ENCODE measurements around the gene C1QTNF1. TPM values are rescaled to one million over a fixed set of nuclear protein-coding genes. Genes with fewer than 3 reads are reported as not detected.

The C1QTNF1 gene
- total RNA-seq, 2 donors from 2014 or later = 377 to 765 TPM

- ATAC-seq (peak; percentile 41 to 48), DNase-seq (peak; percentile 52)
- intact Hi-C loops (cut with DNase I) = loop anchor here in 1 of 2 donors (5.0 kb wide), 1 partner anchor 35 kb away; no protein-coding TSS in a partner anchor
Measured at GRCh38 chr17:79082311-79083190, 58.6 kb downstream of the C1QTNF1 start.

- ATAC-seq (no peak), DNase-seq (no peak)
- intact Hi-C loops (cut with DNase I) = loop anchor here in 1 of 2 donors (5.0 kb wide), 1 partner anchor 36 kb away; no protein-coding TSS in a partner anchor
Measured at GRCh38 chr17:79083191-79083971, 59.4 kb downstream of the C1QTNF1 start.

GRCh38 chr17:79084291-79085153, 60.6 kb downstream of the C1QTNF1 start:
- intact Hi-C loops (cut with DNase I) = loop anchor here (5.0 kb wide), 3 partner anchors 37 to 623 kb away; no protein-coding TSS in a partner anchor
- DNase-seq = no peak
- no peak for ATAC-seq

- no peak for ATAC-seq
- DNase-seq = no peak
- intact Hi-C loops (cut with DNase I) = loop anchor here (5.0 kb wide), 2 partner anchors 307 to 622 kb away; no protein-coding TSS in a partner anchor
Measured at GRCh38 chr17:79085154-79085920, 61.4 kb downstream of the C1QTNF1 start.

DNA sequence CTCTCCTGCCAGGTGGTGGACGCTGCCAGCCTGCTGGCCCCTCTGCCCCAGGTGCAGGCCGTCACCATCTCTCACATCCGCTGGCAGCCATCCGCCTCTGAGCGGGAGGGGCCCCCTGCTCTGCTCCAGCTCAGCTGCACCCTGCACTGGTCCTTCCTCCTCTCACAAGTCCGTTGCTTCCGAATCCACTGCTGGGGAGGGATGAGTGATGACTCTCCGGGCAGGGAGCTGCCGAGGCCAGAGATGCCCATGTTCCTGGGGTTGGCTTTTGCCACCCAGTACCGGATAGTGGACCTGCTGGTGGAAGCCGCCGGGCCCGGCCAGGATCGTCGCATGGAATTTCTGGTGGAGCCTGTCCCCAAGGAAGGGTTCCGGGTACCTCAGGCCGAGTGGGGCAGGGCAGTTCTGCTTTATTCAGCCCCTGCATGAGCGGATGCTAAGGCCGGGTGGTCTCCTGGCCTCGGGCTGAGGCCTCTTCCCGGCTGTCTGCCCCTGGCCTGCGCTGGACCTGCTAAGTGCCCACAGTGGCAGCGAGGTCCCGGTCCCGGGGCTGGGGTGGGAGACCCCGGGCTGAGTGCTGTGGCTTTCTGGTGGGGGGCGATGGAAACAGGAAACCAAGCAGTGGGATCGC, 62.1 kb downstream of the C1QTNF1 start:
- intact Hi-C loops (cut with DNase I) = loop anchor here (5.0 kb wide), 2 partner anchors 306 to 621 kb away; no protein-coding TSS in a partner anchor
- ATAC-seq (no peak), DNase-seq (no peak)

GRCh38 chr17:79086609-79087427, 62.8 kb downstream of the C1QTNF1 start:
- no peak for DNase-seq
- no peak for ATAC-seq
- intact Hi-C loops (cut with DNase I) = loop anchor here (5.0 kb wide), 2 partner anchors 305 to 620 kb away; no protein-coding TSS in a partner anchor

DNA sequence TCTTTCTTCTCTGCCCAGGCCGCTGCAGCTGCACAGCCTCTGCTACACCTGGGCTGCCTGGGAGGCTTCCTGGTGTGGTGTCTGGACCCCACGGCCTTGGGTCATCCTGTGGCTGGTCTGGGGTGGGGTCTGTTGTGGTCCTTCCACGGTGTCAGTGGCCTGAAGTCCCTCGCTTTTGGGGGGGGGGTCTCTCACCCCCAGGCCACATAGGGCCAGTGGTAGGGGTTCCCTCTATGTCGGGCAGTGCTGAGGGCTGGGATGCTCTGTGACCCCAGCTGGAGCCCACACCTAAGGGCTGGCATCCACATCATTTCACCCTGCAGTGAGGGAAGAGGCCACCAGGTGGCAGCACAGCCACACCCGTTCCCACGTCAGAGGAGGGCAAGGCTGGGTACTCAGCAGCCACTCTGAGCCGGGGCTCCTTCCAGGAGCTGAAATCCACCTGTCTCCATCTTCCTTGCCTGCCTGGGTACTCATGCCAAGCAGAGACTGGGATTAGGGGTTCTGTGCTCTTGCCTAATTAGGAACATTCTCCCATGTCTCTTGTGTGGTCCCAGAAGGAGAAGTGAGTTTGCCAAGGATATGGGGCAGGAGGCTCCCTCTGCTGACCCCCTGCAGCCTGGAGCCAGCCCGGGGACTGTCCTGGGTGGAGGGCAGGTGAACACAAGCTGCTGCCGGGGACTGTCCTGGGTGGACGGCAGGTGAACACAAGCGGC, 63.6 kb downstream of the C1QTNF1 start:
- ATAC-seq (peak; percentile 61 to 64), DNase-seq (peak; percentile 75)
- intact Hi-C loops (cut with DNase I) = loop anchor here (5.0 kb wide), 2 partner anchors 305 to 620 kb away; no protein-coding TSS in a partner anchor

DNA sequence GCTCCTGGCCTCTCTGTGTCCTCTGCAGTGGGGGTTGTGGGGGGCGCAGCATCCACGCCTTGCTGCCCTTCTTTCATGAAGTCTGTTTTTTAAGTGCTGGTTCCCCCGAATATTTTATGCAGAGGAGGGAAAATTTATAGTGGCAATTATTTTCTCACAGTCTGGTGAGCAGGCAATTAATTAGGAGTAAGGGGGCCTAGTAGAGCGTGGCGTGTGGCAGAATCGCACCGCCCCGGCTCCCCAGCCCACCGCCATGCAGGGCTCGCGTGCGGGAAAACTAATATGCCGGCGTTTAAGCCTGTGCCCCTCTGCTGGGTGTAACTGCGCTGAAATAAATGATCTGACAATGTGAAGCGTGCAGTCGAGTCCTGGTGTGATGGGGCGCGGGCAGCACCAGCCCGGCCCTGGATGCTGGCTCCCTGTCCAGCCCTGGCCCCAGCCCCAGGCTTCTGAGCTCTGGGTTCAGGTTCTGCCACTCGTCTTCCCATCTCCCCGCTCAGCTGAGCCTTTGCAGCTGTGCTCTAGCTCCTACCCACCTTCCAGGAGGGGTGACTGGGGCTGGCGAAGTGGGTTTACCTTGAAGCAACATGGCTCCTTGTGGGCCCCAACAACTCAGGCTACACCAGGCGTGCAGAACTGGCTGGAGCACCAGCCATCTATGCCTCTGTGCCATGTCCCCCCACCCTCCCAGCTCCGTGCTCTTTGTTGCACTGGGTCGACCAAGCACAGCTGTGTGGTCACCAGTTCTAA, 64.5 kb downstream of the C1QTNF1 start:
- intact Hi-C loops (cut with DNase I) = loop anchor here (5.0 kb wide), 2 partner anchors 304 to 619 kb away; no protein-coding TSS in a partner anchor
- no peak for DNase-seq

DNA sequence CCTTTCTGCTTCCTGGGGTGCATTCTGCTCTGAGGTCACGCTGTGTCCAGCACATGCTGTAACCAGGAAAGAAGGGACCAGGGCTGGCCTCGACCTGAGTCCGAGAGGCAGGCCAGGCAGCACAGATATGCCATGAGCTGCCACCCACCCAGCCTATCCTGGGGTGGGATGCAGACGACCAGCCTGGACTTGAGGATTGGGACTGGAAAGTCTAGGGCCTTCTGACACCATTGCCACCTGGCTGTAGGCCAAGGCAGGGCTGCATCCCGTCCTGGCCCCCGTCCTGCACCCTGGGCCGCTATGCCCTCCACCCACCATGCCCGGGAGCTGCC, 65.0 kb downstream of the C1QTNF1 start:
- ATAC-seq (no peak), DNase-seq (no peak)
- intact Hi-C loops (cut with DNase I) = loop anchor here (5.0 kb wide), 2 partner anchors 303 to 618 kb away; no protein-coding TSS in a partner anchor

More for the DNA sequence above, 64.5 kb downstream of the C1QTNF1 start:
- ATAC-seq = no peak

DNA sequence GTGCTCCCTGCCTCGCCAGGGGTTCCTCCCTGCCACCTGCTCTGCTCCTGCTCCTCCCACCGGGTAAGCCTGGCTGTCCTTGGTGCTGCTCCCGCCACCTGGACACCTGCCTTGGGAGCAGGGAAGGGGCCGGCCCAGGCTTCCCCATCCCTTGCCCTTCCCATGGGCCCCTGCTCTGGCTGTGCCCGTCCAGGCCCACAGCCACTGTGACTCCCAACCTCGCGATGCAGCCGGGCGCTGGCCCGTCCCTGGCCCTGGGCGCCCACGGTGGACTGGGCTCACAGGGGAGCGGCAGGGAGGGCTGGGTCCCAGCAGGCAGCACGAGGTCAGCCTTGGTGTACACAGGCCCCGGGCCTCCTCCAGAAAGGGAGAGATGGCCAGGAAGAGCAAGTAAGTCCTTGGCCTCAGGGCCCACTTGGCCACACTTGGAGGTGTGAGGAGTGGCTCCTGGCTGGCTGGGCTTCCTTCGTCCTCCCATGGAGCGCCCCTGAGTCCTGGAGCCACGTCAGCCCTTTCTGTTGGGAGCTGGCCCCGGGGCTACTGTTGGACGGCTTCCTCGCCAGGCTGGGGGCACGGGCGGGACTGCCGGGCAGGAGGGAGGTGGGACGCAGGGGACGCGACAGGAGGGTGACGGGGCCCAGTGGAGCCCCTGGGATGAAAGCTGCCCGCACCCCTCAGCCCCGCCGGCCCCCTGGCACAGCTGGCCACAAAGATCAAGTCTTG, 65.9 kb downstream of the C1QTNF1 start:
- DNase-seq = no peak
- intact Hi-C loops (cut with DNase I) = loop anchor here (5.0 kb wide), 2 partner anchors 302 to 617 kb away; no protein-coding TSS in a partner anchor
- ATAC-seq = peak in 1 of 2 donors; percentile 2

GRCh38 chr17:79090443-79091225, 66.7 kb downstream of the C1QTNF1 start:
- intact Hi-C loops (cut with DNase I) = no loop called here
- ATAC-seq (peak; percentile 28 to 41), DNase-seq (peak; percentile 54)

DNA sequence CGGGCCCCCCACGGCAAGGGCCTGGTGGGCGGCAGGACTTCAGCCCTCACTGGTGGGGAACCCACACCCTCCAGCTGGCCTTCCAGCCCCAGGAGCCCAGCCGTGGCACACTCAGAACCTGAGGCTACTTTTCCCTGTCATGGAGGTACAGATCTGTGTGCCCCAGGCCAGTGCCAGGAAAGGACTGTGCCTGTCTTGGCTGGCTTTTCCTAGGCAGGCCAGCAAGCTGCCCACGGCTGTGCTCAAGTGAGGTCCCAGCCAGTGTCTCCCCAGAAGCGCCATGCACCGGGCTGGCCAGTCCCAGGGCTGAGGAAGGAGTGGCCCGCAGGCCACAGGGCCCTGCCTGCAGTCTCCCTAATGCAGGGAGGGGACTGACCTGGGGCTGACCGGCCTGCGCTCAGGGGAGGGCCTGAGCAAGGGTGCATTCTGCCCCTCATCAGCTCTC, 67.3 kb downstream of the C1QTNF1 start:
- no peak for DNase-seq
- ATAC-seq = no peak
- intact Hi-C loops (cut with DNase I) = no loop called here

DNA sequence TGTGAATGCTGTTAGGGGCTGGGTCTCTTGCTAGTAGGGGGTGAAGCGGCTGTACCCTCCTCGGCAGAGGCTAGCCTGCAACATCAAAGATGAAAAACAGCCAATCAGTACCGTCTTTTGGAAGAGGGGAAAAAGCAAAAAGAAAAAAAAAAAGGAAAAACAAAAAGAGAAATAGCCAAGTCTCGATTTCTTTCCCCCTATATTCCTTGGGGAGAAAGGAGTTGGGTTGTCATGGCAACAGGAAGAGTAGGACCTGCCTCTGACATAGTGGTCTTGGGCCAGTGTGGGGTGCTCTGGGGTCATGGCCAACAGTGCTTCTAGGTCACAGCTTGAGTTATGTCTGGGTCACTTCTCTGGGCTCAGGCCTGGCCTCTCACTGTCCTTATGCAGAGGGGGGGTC, 68.6 kb downstream of the C1QTNF1 start:
- no peak for DNase-seq
- intact Hi-C loops (cut with DNase I) = no loop called here
- no peak for ATAC-seq

GRCh38 chr17:79093270-79093669, 69.3 kb downstream of the C1QTNF1 start:
- intact Hi-C loops (cut with DNase I) = no loop called here
- no peak for DNase-seq
- no peak for ATAC-seq

All from left cardiac atrium (tissue), 4 donors.